HG03108 (cell line): ENCODE data around the gene HS3ST5.
"Not testable (repeated sequence)": the region's sequence is repeated elsewhere in the genome, so short reads cannot be mapped to it uniquely, and the experiment has no call there.

Experiments used
- ATAC-seq: cut with Tn5 transposase; IDR thresholded peaks from one replicate; pipeline ENCODE4 v1.9.1; 2021; ENCODE audit warnings: moderate library complexity; ENCODE audit not compliant: unreplicated experiment

HS3ST5 gene

GRCh38 chr6:114158838-114159694 is 183.8 kb downstream of the HS3ST5 start:
- ATAC-seq, result no peak

- no peak for ATAC-seq
Measured at GRCh38 chr6:114158411-114158810, 184.4 kb downstream of the HS3ST5 start.

- no peak for ATAC-seq
Measured at GRCh38 chr6:114157848-114158247, 185.0 kb downstream of the HS3ST5 start.

- no peak for ATAC-seq
Measured at GRCh38 chr6:114155763-114156162, 187.1 kb downstream of the HS3ST5 start.

GRCh38 chr6:114154812-114155211 is 188.0 kb downstream of the HS3ST5 start:
- ATAC-seq, result no peak

- ATAC-seq, result no peak
Measured at GRCh38 chr6:114153448-114153847, 189.4 kb downstream of the HS3ST5 start.

- no peak for ATAC-seq
Measured at GRCh38 chr6:114151064-114151690, 191.6 kb downstream of the HS3ST5 start.

GRCh38 chr6:114149182-114149581 is 193.6 kb downstream of the HS3ST5 start:
- ATAC-seq, result not testable (repeated sequence)

GRCh38 chr6:114144887-114145851 is 197.7 kb downstream of the HS3ST5 start:
- no peak for ATAC-seq

GRCh38 chr6:114142258-114142657 is 200.6 kb downstream of the HS3ST5 start:
- no peak for ATAC-seq

- no peak for ATAC-seq
Measured at GRCh38 chr6:114140416-114140815, 202.4 kb downstream of the HS3ST5 start.

- no peak for ATAC-seq
Measured at GRCh38 chr6:114138577-114139248, 204.1 kb downstream of the HS3ST5 start.

- ATAC-seq, result no peak
Measured at GRCh38 chr6:114135363-114135971, 207.4 kb downstream of the HS3ST5 start.

GRCh38 chr6:114133816-114134215 is 209.0 kb downstream of the HS3ST5 start:
- no peak for ATAC-seq

GRCh38 chr6:114131945-114132344 is 210.9 kb downstream of the HS3ST5 start:
- no peak for ATAC-seq

GRCh38 chr6:114125576-114125975 is 217.2 kb downstream of the HS3ST5 start:
- ATAC-seq, result no peak

- ATAC-seq, result no peak
Measured at GRCh38 chr6:114121913-114122662, 220.7 kb downstream of the HS3ST5 start.

- no peak for ATAC-seq
Measured at GRCh38 chr6:114119056-114119455, 223.8 kb downstream of the HS3ST5 start.

GRCh38 chr6:114115652-114116051 is 227.2 kb downstream of the HS3ST5 start:
- ATAC-seq, result no peak
